Smooth muscle cell of the brain vasculature (primary cell): ENCODE results near the gene NUDT17.

Source experiments
- DNase-seq: peaks from one replicate; pipeline ENCODE4 v3.0.0-alpha.2; 2012; ENCODE audit warnings: low read depth, low spot score

NUDT17 gene

GRCh38 chr1:145847827-145848226, 2.4 kb downstream of the NUDT17 start:
- DNase-seq: no peak

- DNase-seq: no peak
Observed at GRCh38 chr1:145849356-145850160, 4.1 kb downstream of the NUDT17 start.

- DNase-seq: no peak
Observed at GRCh38 chr1:145855426-145855948, 10.1 kb downstream of the NUDT17 start.

- no peak for DNase-seq
Observed at GRCh38 chr1:145857170-145857569, 11.7 kb downstream of the NUDT17 start.

DNA sequence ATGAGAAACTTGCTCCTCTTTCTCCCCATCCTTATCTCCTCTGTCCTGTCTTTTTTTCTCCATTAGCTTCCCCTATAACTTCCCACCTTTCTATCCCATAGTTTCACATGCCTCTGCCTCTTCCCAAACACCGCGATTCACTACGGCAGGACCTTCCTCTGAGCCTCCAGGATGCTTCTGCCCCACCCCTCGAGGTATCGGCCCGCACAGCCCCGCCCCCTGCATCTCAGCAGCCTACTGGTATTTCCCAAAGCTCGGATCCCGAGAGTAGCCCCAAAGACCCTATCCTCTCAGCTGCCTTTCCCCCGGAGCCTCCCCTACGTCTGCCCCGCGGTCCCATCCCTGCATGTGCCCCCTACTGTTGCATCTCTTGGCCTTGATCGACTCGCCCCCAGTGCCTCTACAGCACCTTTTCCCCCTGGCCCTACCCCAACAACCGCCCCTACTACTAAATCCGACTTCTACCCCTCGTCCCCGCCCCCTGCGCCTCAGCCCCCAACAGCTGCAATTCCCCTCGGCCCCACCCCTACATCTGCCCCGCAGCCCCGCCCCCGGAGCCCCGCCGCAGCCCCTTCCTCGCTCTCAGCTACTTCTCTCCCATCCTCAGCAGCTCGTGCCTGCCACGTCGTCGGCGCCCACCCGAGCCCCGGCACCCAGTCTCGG, 12.9 kb downstream of the NUDT17 start:
- no peak for DNase-seq

DNA sequence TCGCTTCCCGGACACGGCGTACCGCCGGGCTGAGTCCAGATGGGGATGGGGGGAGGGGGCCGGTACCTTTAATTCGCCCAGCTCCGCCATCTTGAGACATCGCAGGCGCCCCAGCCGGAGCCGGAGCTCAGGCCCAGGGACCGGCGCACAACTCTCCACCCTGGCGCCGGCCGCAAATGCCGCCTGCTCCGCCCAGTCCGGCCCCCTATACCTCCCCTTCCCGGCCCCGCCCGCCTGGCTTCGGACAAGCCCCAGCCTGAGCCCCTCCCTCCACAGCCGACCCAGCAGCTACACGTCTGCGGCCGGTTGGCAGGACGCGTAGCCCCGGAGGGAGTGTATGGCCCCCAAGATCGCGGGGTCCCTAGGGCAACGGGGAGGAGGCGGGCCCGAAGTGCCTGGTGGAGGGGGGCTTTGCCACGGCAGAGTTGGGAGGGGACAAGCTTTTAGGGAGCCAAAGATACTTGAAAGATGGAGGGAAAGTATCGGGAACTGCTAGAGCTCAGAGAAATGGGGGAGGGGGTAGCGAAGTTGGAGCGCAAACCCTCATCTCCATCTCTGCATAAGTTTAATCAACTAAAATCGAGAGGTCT, 13.6 kb downstream of the NUDT17 start, which contains the start of gene PIAS3:
Gene PIAS3 (minus strand): TSS at position 181 of the 590 bp plus-strand sequence. CDS start 91 bp downstream, at position 90.
- peak; percentile 93 for DNase-seq

- peak; percentile 82 for DNase-seq
Observed at GRCh38 chr1:145859491-145860023, 14.1 kb downstream of the NUDT17 start.

DNA sequence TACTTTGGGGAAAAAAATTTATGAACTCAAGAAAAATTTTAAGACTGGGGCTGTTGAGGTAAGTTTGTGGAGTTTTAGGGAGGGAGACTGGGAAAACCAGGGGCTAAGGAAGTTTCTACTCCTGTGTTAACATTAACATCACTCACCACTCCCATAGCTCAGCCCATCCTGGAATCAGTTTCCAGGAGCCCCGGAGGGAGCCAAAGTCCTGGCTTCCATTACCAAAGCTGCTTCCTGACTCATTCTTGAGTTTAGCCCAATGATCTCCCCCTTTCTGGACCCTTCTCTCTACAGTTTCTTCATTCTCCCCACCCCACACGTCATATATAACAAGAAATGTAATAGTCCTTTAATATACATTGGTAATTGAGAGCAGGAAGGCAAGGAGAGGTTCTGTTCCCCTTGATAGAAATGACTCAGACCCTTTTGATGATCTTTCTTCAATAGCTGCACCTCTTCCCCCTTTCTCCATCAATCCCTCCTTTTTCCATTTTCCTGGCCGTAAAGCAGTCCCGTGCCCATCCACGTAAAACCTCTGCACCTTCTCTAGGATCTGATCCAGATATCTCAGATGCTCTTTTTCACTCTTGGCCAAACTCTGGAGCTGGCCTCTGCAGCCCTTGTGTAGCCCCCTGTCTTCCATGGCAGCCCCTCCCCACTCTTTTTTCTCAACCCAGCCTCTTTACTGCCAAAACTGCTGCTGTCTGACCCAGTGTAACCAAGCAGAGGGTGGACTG, 18.0 kb downstream of the NUDT17 start:
- DNase-seq: no peak

DNA sequence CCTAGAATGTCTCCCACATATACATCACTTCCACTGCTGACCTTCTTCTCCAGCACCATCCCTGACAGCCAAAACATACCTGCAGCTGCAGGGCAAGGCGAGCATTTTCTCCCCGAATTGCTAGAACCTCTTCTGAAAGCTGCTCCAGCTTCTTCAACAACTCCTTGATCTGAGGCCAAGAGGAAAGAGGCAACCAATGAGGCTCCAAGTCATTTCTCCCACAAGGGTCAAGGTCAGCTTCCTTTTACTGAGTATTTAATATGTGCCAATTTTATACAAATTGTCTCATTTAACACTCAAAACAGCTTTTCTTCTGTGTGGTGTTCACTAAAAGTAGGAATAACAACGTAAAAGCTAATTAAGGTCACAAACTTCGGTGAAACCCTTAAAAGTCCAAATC, 22.8 kb downstream of the NUDT17 start:
- no peak for DNase-seq

GRCh38 chr1:145871994-145872924, 26.8 kb downstream of the NUDT17 start:
- DNase-seq: peak; percentile 31

GRCh38 chr1:145874646-145875045, 29.2 kb downstream of the NUDT17 start:
- no peak for DNase-seq

- no peak for DNase-seq
Observed at GRCh38 chr1:145877923-145878486, 32.6 kb downstream of the NUDT17 start.

DNA sequence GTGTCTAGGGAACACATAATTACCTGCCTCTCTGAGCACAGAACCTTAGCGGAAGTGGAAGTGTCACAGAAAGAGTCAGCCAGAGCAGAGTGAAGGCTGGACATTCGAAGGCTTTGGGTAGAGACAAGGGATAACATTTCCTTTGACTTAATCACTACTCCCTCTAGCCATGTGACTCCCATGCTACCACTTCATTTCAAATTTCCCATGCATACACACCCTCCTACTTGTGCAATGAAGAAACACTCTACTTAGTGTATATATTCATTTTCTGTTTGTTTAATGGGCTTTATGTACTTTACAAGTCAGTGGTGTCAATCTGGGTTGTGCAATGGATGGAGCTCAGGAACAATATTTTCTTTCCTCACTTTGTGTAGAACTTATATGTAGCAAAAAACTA, 33.3 kb downstream of the NUDT17 start:
- no peak for DNase-seq

GRCh38 chr1:145879775-145880174, 34.3 kb downstream of the NUDT17 start:
- DNase-seq: no peak

DNA sequence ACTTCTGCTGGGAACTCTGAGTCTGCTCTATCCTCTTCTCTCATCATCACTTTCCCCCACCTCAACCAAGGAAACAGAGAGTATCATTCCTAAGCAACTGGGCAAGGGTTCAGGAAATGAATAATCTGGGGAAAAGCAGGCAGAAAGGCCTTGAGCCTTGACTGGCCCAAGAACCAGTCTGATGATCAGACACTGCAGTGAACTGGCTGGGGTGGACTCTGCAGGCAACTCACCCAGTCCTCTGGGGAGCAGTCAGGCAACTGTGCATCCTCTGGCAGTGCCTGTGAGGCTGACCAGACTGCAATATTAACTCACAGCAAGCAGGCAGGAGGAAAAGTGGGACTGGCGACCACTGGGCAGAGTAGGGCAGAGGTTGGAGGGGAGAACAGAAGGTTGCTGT, 39.2 kb downstream of the NUDT17 start:
- no peak for DNase-seq

DNA sequence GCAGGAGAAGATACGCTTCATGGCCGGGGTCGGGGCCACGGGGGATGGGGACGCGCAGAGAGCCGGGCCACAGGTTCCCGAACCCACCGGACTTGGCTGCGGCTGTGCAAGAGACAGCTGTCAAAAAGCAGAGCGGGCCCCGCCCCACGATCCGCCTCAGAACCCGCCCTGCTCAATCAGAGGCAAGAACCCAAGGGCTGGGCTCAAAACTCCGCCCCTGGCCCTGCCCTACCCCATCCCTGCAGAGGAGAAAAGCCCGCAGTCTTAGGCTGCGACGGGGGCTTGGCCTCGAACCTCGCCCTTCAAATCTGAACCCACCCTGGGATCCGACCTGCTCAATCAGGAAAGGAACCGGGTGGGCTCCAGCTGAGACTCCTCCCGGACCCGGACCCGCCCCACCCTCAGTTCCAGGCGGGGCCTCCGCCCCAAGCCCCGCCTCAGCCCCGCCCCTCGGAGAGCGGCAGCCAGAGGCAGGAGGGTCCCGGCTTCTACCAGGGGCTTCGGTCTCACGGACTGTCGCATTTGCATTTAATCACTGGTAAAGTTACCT, 40.4 kb downstream of the NUDT17 start, which contains the start of gene ANKRD35:
Gene ANKRD35 (minus strand): TSS at position 129 of the 550 bp plus-strand sequence. CDS start 108 bp downstream, at position 21.
- peak; percentile 60 for DNase-seq

- DNase-seq: no peak
Observed at GRCh38 chr1:145886390-145886789, 41.0 kb downstream of the NUDT17 start.

- no peak for DNase-seq
Observed at GRCh38 chr1:145886816-145887215, 41.4 kb downstream of the NUDT17 start.

GRCh38 chr1:145887631-145888030, 42.2 kb downstream of the NUDT17 start:
- DNase-seq: no peak
